GM10248 (cell line): ENCODE data around the gene RASD1.

Experiments
- CTCF ChIA-PET: fragments of 300-600 bp; sonication (Branson Sonifier 250); formaldehyde crosslinking; extraction: SDS; loops from one replicate; lab custom pipeline; 2021; ENCODE audit warnings: antibody characterized with exemption; lab: Yijun Ruan, JAX
- POLR2A ChIA-PET: fragments of 350-650 bp; sonication (Branson Sonifier 250); formaldehyde crosslinking; extraction: SDS; loops from one replicate; lab custom pipeline; 2020; ENCODE audit warnings: antibody characterized with exemption; lab: Yijun Ruan, JAX
- DNase-seq: peaks from one replicate; pipeline ENCODE4 v3.0.0; 2012; ENCODE audit errors: extremely low spot score
- CTCF ChIP-seq: IDR thresholded peaks from 2 replicates; pipeline ENCODE4 v1.5.1; 2012; ENCODE audit warnings: mild to moderate bottlenecking, low read depth; ENCODE audit errors: extremely low read depth, missing control alignments, control extremely low read depth

RASD1 gene

GRCh38 chr17:17523001-17523730 is 27.0 kb upstream of the RASD1 start:
- TF ChIP-seq CTCF = no peak
- ChIA-PET CTCF (interaction anchor here (1.4 to 1.7 kb wide), 2 partner anchors 26 to 120 kb away, joined by 3 to 9 read pairs; partner anchors contain the start of gene RASD1), POLR2A (no interaction called here)
- DNase-seq = no peak

- TF ChIP-seq CTCF = no peak
- CTCF ChIA-PET = interaction anchor here (0.9 kb wide), 1 partner anchor 24 kb away, joined by 3 read pairs; no protein-coding TSS in a partner anchor
- POLR2A ChIA-PET = no interaction called here
- no peak for DNase-seq
These were observed 24.5 kb upstream of the RASD1 start for GRCh38 chr17:17520599-17521232.

- ChIA-PET CTCF (interaction anchor here (0.7 to 2.4 kb wide), 2 partner anchors 13 to 23 kb away, joined by 3 to 7 read pairs; no protein-coding TSS in a partner anchor), POLR2A (no interaction called here)
- no peak for DNase-seq
- no peak for TF ChIP-seq CTCF
These were observed 23.7 kb upstream of the RASD1 start for GRCh38 chr17:17519886-17520285.

GRCh38 chr17:17518951-17519350 is 22.8 kb upstream of the RASD1 start:
- ChIA-PET CTCF (interaction anchor here (0.7 to 2.4 kb wide), 2 partner anchors 12 to 22 kb away, joined by 3 to 7 read pairs; no protein-coding TSS in a partner anchor), POLR2A (no interaction called here)
- DNase-seq = no peak
- no peak for TF ChIP-seq CTCF

- ChIA-PET POLR2A (no interaction called here), CTCF (interaction anchor here (1.0 to 2.4 kb wide), 2 partner anchors 11 to 21 kb away, joined by 6 to 7 read pairs; no protein-coding TSS in a partner anchor)
- TF ChIP-seq CTCF = no peak
- DNase-seq = no peak
These were observed 21.8 kb upstream of the RASD1 start for GRCh38 chr17:17518014-17518413.

- TF ChIP-seq CTCF = no peak
- CTCF ChIA-PET = interaction anchor here (0.9 to 1.6 kb wide), 3 partner anchors 10 to 20 kb away, joined by 3 to 6 read pairs (median 6); no protein-coding TSS in a partner anchor
These were observed 20.9 kb upstream of the RASD1 start for GRCh38 chr17:17516941-17517720.

More at GRCh38 chr17:17516941-17517720, 20.9 kb upstream of the RASD1 start:
- POLR2A ChIA-PET = no interaction called here
- DNase-seq = no peak
